Renal pelvis (tissue), 4 donors: ENCODE data around the gene DCAF6. TPM values are rescaled to one million over a fixed set of nuclear protein-coding genes. Genes with fewer than 3 reads are reported as not detected.
A peak's percentile ranks its signal among the peaks of the same experiment; 100 is the strongest.
"Not testable (repeated sequence)": the region's sequence is repeated elsewhere in the genome, so short reads cannot be mapped to it uniquely, and the experiment has no call there.

Source experiments
- DNase-seq: peaks from one replicate; pipeline ENCODE4 v3.0.0-alpha.2; 2013
- polyA plus RNA-seq, 3 donors: library from polyadenylated mRNA; unstranded; fragments of 120-200 nt; gene quantifications; one replicate each; pipeline ENCODE4 v1.2.1, GENCODE V29; 2013; ENCODE audit not compliant: insufficient read length in 3 of 3

DCAF6 gene
- polyA plus RNA-seq, 3 donors, result 80.1 to 84.9 (median 80.6) TPM

DNA sequence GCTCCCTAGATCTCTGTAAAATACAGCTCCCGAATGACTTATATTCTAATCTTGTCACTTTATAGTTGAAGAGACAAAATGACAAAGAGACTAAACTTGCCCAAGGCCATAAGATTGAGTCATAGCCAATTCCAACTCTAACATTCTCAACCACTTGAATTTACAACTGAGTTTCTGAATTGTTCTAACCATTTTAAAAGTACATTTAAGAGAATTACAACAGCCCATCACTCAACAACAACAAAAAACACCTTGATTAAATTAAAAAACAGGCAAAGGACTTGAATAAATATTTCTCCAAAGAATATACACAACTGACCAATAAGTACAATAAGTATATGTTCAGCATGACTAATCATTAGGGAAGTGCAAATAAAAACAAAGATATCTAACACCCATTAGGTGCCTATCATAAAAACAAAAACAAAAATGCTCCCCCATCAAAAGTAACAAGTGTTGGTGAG, 13.8 kb upstream of the DCAF6 start:
- DNase-seq, result no peak

GRCh38 chr1:167923324-167924056, 13.0 kb upstream of the DCAF6 start:
- no peak for DNase-seq

DNA sequence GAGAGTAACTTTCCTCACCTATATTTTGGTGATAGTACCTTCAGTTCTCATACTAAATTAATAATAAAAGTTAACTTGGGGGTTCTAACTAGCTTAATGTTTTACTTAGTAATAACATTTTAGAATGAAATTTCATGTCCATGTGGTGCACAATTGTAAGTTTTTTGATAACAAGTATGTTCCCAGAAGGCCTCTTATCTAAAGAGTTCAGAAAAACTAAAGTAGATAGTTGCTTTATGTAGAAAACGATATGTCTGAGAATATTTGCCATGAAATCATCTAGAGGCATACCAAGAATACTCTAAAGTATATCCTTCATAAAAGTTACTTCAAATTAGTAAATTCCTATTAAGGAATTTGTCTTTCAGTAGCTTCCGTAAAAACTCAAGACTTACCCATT, 12.4 kb upstream of the DCAF6 start:
- no peak for DNase-seq

DNA sequence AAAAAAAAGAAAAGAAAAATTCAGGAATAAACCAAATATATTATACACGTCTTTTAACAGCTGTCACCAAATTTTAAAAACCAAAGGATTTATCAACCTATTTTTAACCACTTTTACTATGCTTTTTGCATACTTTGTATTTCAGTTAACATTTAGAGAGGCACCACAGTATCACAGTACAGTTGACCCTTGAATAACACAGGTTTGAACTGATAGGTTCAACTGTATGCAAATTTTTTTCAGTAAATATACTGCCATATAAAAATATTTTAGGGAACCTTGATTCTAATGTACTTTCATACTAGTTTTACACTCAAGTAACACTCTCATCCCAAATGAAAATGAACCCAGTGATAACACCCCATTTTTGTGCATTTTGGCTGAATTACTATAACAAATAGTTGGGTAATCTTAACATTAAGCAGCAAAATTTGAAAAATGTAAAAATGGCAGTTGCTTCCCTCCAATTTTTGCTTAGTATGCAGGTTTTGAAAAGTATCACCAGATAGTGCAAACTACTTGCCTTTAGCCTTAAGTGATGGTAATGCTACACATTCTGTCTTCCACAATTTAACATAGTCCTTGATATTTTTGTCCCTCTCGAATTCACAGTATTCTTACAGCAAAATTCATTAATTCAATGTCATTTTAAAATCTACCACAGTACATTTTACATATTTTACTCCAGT, 11.8 kb upstream of the DCAF6 start:
- no peak for DNase-seq

- no peak for DNase-seq
These were observed 9.9 kb upstream of the DCAF6 start for GRCh38 chr1:167926486-167926997.

DNA sequence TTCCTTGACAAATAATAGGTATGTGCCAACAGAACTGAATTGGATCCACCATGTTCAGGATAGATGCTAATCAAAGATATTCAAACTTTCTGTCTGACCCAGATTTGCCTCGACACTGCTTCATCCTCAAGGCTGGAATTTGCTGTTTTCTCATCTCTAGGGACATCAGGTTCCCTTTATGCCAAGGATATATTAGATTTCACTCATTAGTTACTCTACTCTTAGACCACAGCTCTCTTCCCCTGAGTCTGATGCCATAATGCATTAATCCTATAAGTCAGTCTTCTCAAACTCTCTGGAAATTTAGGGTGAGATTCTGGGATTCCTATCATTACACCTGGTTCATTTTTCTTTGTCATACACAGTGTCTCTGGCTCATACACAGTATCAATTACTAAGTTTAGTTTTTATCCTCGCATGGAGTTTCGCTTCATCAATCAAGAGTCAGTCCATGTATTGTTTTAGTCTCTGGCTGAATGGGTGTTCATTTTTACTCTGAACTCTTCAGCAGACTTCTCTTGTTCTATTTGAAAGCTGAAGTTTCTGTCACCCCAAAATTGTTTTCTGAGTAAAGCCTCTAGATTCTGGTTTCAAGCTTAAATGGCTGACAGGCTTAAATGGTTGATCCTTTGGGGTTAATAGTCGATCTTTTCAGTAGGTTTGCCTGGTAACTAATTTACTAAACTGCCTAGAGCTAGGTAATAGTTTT, 9.3 kb upstream of the DCAF6 start:
- DNase-seq, result no peak

- no peak for DNase-seq
These were observed 8.0 kb upstream of the DCAF6 start for GRCh38 chr1:167928457-167928852.

DNA sequence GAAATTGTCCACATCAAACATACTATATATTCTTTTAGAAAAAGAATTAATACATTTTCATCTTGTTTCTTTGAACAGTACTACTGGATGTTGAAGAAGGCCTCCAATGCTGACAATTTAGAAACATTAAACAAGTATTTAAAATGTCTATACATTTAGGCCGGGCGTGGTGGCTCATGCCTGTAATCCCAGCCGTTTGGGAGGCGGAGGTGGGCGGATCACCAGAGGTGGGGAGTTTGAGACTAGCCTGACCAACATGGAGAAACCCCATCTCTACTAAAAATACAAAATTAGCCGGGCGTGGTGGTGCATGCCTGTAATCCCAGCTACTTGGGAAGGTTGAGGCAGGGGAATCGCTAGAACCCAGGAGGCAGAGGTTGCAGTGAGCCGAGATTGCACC, 7.6 kb upstream of the DCAF6 start:
- not testable (repeated sequence) for DNase-seq

DNA sequence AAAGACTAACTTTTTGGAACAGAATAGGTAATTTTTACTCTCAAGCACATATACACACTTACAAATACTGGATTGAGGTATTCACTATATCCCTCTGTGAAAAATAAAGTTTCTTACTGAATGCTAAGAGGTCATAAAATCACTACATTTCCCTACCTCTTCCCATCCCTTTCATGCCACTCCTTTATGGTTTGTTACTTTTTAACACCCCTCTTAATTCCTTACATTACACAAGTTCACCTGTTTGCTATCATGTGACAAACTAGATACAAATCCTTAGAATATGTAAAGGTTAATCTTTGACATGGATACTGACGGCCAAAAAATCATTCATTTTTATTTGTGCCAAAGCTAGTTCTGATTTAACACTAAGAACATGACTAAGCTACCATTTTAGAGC, 6.8 kb upstream of the DCAF6 start:
- DNase-seq, result no peak

DNA sequence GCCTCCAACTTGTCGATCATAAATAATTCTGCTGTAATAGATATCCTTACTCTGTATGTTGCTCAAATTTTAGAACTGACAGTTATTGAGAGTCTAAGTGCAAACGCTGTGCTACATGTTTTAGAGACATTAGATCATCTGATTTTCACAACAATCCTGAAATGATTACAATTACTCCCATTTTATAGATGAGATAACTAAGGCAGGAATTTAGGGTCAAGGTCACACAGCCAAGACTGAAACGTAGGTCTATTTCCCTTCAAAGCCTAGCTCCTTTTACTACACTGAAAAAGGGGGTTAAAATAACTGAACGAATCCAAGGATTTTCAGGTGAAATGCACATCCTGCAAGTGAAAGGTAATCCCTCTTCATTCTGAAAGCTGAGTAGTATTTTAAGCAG, 2.7 kb upstream of the DCAF6 start:
- no peak for DNase-seq

- no peak for DNase-seq
These were observed 1.9 kb upstream of the DCAF6 start for GRCh38 chr1:167934426-167935215.

DNA sequence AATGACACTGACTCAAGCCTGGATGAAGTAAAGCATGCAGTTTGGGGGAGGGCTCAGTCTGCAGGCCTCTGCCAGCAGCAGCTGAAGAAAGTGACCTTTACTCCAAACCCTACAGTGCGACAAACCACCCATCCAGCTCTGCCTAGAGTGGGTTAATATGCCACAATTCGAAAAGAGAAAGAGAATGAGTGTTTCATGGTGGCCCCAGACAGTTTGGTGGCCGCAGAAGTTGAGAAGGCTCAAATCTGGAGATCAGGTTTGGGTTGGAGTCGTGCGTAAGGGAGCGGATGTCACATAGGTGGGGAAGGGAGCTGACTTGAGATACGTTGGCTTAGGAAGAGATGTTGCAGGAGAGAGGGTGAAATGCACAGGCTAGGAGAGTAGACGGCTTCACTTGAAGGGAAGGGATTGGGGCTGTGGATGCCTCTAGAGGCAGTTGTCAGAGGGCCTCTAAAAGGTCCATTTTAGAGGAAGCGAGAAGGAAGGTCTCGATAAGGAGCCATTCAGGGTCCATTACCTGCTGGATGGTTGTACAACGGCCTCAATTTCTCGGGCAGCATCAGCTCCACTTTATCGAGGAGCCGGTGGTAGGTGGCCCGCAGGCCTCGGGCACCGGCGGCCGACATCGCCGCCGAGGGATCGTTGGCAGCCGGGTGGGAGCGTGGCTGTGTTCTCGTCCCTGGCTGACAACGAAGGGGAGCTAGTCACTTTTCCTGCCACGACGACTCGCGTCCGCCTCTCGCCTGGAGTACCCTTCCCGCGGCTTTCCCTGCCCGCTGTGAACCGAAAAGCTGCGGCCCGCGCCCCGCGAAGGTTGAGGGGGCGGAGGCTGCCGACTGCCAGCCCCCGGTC, 1.0 kb upstream of the DCAF6 start:
- DNase-seq, result no peak

DNA sequence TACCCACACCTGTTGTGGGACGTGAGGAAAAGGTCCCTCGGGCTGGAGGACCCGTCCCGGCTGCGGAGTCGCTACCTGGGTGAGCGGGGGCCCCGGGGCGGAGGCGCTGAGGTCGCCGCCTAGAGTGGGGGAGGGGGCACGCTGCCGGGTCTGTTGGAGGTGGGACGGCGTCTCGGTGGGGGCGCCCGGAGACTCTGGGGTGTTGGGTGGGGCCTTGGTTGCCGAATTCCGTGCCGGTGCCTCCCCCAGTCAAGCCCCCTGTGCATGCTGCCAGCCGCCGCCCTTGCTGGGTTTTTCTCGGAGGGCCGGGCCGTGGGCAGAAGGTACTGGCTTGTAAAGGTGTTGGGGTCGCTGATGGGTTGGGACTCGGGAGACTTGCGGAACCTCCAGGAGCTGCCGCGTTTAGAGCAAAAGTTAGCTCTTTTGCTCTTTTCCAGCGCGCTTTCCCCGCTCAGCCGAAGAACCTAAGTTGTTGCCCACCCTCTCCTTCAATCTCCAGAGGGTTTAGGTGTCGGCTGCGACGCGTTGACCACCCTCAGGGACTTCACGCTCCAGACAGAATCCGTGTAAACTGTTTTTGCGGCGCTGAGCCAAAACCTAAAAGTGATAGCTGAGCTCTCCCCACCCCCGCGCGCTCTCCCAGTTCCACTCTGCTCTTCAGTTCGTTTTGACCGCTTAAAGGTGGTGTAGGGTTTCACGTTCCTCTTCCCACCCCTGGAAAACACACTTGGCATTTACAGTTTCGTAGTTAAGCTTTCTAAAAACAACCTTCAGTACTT, 636 bp downstream of the DCAF6 start, which contains the start of gene MPC2:
TSS of gene MPC2 (minus strand) at position 143 of the 779 bp plus-strand sequence. CDS start 1,231 bp downstream, outside the sequence.
- peak; percentile 80 for DNase-seq

- no peak for DNase-seq
These were observed 1.2 kb downstream of the DCAF6 start for GRCh38 chr1:167937709-167938010.

- DNase-seq, result no peak
These were observed 1.7 kb downstream of the DCAF6 start for GRCh38 chr1:167938080-167938636.

GRCh38 chr1:167940264-167940663, 3.8 kb downstream of the DCAF6 start:
- no peak for DNase-seq

- DNase-seq, result no peak
These were observed 7.1 kb downstream of the DCAF6 start for GRCh38 chr1:167943541-167943940.

GRCh38 chr1:167947733-167948132, 11.2 kb downstream of the DCAF6 start:
- no peak for DNase-seq

GRCh38 chr1:167949785-167950184, 13.3 kb downstream of the DCAF6 start:
- DNase-seq, result no peak

- DNase-seq, result no peak
These were observed 14.1 kb downstream of the DCAF6 start for GRCh38 chr1:167950569-167950968.
